ENCODE measurements around the gene RPRD1B. TPM values are rescaled to one million over a fixed set of nuclear protein-coding genes. Genes with fewer than 3 reads are reported as not detected.

Gene RPRD1B
- total and polyA plus RNA-seq, 2 of the 13 experiments (the other 11 are each of a cell fraction or from before 2014, with no cell fraction given), result 31.1 to 41.5 TPM

DNA sequence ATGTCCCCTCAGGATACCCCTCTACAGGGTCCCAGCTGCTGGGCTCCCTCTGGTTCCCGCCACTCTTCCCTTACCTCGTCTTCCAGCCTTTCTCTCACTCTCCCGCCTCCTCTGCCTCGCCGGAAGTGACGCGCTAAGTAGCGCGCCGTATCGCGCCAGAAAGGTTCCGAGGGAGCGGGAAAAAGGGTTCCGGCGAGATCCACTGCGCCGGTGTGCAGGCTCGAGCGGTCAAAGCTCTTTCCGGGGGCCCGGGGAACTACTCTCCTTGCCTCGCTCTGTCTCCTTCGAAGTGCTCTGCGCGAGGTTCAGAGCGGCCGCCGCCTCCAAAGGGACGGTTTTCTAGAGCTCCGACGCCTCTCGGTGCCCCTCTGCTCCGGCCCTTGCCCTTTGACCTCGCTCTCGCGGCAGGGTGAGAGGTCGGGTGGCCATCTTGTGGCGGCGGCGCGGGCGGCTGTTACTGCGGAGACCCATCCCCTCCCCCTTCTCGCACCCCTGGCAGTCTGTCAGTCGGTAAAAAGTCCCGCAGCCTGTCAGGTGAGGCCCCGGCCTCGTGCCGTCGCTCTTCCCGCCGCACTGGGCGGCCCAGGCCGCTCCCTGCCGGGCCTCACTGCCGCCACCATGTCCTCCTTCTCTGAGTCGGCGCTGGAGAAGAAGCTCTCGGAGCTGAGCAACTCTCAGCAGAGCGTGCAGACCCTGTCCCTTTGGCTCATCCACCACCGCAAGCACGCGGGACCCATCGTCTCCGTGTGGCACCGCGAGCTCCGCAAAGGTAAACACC, at the start of gene RPRD1B, which contains the start of gene TTI1 (continued):
- TF ChIP-seq, protein P1, sequence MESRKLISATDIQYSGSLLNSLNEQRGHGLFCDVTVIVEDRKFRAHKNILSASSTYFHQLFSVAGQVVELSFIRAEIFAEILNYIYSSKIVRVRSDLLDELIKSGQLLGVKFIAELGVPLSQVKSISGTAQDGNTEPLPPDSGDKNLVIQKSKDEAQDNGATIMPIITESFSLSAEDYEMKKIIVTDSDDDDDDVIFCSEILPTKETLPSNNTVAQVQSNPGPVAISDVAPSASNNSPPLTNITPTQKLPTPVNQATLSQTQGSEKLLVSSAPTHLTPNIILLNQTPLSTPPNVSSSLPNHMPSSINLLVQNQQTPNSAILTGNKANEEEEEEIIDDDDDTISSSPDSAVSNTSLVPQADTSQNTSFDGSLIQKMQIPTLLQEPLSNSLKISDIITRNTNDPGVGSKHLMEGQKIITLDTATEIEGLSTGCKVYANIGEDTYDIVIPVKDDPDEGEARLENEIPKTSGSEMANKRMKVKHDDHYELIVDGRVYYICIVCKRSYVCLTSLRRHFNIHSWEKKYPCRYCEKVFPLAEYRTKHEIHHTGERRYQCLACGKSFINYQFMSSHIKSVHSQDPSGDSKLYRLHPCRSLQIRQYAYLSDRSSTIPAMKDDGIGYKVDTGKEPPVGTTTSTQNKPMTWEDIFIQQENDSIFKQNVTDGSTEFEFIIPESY (CRISPR knock-in tag; IDR thresholded peaks at IDR 0.05), result peak; percentile 64; the same call in 1 of the 2 replicates
- TF ChIP-seq RFX1 (IDR thresholded peaks at IDR 0.05) (no peak), FOXJ3 (CRISPR knock-in tag; IDR thresholded peaks at IDR 0.05; ENCODE audit: borderline replicate concordance) (peak; percentile 26; the same call in 1 of the 2 replicates), FOSL2 (CRISPR knock-in tag; IDR thresholded peaks at IDR 0.05) (peak; percentile 70), PRPF4 (IDR thresholded peaks at IDR 0.05; ENCODE audit: low read depth, low read length, poor library complexity, severe bottlenecking) (no peak), TARDBP (CRISPR knock-in tag; IDR thresholded peaks at IDR 0.05) (peak; percentile 97), NPAS2 (CRISPR knock-in tag; IDR thresholded peaks at IDR 0.05; ENCODE audit: borderline replicate concordance) (peak; percentile 82; the same call in 1 of the 2 replicates), POLR2AphosphoS2 (IDR thresholded peaks at IDR 0.05; ENCODE audit: low read depth, low read length) (no peak), ZNF720 (CRISPR knock-in tag; IDR thresholded peaks at IDR 0.05) (peak; percentile 44; the same call in 1 of the 2 replicates), JARID2 (CRISPR knock-in tag; IDR thresholded peaks at IDR 0.05; ENCODE audit: insufficient replicate concordance) (peak; percentile 84), SAFB2 (CRISPR knock-in tag; IDR thresholded peaks at IDR 0.05; ENCODE audit: borderline replicate concordance, low read depth) (peak; percentile 85; the same call in 1 of the 2 replicates), SMAD3 (CRISPR knock-in tag; IDR thresholded peaks at IDR 0.05) (peak; percentile 81), SIN3A (IDR thresholded peaks at IDR 0.05; ENCODE audit: borderline replicate concordance, low read depth, low read length) (peak; percentile 91), XBP1 (CRISPR knock-in tag; IDR thresholded peaks at IDR 0.05) (peak; percentile 77; the same call in 1 of the 2 replicates), SMARCE1 (IDR thresholded peaks at IDR 0.05; ENCODE audit: borderline replicate concordance) (no peak), GFI1 (CRISPR knock-in tag; IDR thresholded peaks at IDR 0.05; ENCODE audit: borderline replicate concordance) (no peak; the same call in 1 of the 2 replicates), GLI4 (CRISPR knock-in tag; IDR thresholded peaks at IDR 0.05; ENCODE audit: borderline replicate concordance) (peak; percentile 92; the same call in 1 of the 2 replicates), ZNF337 (CRISPR knock-in tag; IDR thresholded peaks at IDR 0.05; ENCODE audit: borderline replicate concordance, low read depth) (0 out of 2 replicates have a peak, but pooled peaks have one; percentile 89), ZNF83 (CRISPR knock-in tag; IDR thresholded peaks at IDR 0.05; ENCODE audit: borderline replicate concordance) (peak; percentile 17; the same call in 1 of the 2 replicates), NR2F6 (IDR thresholded peaks at IDR 0.05) (peak; percentile 96), NR2F6 (CRISPR knock-in tag; IDR thresholded peaks at IDR 0.05) (peak; percentile 97)
- TF ChIP-seq, protein P2, sequence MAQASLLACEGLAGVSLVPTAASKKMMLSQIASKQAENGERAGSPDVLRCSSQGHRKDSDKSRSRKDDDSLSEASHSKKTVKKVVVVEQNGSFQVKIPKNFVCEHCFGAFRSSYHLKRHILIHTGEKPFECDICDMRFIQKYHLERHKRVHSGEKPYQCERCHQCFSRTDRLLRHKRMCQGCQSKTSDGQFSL (CRISPR knock-in tag; IDR thresholded peaks at IDR 0.05), result peak; percentile 54; the same call in 1 of the 2 replicates
- TF ChIP-seq, protein P3, sequence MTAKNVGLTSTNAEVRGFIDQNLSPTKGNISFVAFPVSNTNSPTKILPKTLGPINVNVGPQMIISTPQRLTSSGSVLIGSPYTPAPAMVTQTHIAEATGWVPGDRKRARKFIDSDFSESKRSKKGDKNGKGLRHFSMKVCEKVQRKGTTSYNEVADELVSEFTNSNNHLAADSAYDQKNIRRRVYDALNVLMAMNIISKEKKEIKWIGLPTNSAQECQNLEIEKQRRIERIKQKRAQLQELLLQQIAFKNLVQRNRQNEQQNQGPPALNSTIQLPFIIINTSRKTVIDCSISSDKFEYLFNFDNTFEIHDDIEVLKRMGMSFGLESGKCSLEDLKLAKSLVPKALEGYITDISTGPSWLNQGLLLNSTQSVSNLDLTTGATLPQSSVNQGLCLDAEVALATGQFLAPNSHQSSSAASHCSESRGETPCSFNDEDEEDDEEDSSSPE (CRISPR knock-in tag; IDR thresholded peaks at IDR 0.05), result peak; percentile 99
- TF ChIP-seq, protein P4, sequence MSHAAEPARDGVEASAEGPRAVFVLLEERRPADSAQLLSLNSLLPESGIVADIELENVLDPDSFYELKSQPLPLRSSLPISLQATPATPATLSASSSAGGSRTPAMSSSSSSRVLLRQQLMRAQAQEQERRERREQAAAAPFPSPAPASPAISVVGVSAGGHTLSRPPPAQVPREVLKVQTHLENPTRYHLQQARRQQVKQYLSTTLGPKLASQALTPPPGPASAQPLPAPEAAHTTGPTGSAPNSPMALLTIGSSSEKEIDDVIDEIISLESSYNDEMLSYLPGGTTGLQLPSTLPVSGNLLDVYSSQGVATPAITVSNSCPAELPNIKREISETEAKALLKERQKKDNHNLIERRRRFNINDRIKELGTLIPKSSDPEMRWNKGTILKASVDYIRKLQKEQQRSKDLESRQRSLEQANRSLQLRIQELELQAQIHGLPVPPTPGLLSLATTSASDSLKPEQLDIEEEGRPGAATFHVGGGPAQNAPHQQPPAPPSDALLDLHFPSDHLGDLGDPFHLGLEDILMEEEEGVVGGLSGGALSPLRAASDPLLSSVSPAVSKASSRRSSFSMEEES (CRISPR knock-in tag; IDR thresholded peaks at IDR 0.05), result peak; percentile 73
- TF ChIP-seq, protein P5, sequence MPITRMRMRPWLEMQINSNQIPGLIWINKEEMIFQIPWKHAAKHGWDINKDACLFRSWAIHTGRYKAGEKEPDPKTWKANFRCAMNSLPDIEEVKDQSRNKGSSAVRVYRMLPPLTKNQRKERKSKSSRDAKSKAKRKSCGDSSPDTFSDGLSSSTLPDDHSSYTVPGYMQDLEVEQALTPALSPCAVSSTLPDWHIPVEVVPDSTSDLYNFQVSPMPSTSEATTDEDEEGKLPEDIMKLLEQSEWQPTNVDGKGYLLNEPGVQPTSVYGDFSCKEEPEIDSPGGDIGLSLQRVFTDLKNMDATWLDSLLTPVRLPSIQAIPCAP (CRISPR knock-in tag; IDR thresholded peaks at IDR 0.05; ENCODE audit: low read depth), result peak; percentile 21
